HG03354 (cell line): ENCODE data around the gene TNFRSF13B.
"Not testable (repeated sequence)": the region's sequence is repeated elsewhere in the genome, so short reads cannot be mapped to it uniquely, and the experiment has no call there.

Experiments used
- ATAC-seq: cut with Tn5 transposase; IDR thresholded peaks from one replicate; pipeline ENCODE4 v1.9.1; 2021; ENCODE audit warnings: mild to moderate bottlenecking; ENCODE audit not compliant: unreplicated experiment, poor library complexity, severe bottlenecking

TNFRSF13B gene

DNA sequence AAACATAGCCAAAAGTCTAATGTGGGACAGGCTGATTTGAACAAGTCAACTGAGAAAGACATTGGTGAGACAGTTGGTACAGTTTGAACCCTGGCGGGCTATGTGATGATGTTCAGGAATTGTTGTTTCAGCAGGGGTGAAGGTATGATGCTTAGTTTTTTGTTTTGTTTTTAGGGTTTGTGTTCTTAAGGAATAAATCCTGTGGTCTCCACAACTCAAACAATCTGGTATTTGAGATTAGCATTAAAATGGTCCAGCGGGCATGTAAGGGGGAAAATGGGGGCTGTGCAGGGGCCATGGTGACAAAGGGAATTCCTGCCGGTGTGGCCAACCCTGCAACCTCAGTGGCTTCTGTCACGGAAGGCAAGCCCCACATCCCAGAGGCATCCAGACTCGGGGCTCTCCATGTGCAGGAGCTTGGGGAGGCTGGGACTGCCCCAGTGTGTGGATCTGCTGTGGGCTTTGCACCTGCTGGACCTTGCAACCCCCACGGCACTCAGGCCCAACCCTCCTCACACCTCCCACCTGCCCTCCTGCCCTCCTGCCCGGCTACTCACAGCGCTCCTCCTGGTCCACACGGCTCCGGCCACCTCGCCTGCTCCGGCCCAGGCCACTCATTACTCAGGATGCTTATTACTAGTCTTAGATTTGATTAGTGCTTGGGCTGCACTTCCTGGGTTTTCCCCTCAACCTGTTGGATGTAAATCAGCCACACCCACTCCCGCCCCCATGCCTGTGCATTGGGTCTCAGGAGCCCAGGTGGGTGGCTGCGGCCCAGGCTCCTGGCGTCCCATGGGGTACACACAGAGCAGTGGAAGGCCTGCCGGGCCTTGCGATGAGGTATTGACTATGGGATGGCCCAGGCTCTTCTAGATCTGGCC lies at the start of gene TNFRSF13B:
TNFRSF13B (minus strand) TSS at position 661 of the 881 bp plus-strand sequence; CDS start at position 618, 43 bp downstream.
- ATAC-seq: no peak

DNA sequence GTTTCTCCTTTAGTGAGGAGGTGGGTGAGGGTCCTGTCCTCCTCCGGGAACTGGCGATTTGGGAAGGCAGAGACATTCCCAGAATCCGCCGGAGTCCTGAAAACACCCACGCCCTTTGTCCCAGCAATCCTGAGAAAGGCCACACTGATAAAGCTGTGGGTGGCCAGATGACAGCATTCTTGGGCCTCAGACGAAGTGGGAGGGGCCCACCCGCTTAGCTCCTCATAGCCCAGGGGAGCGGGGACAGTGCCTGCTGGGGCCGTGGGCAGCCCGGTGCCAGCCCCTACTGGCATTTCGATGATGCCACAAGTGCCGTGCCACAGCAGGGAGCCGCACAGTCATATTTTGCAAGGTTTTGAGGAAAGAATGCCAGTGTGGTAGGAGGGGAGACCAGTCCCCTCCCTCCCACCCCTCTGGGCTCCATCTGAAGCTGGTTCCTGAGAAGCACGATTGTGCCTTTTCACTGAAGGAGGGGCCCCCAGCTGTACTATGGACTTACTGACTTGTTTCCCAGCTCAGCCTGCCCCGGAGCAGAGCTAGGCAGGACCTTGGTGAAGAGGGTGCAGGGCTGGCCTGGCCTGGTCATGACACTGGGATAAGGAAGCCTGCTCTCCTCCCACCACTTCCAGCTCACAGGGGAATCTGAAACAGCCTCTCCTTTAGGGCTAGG lies 49.4 kb upstream of the TNFRSF13B start:
- no peak for ATAC-seq

DNA sequence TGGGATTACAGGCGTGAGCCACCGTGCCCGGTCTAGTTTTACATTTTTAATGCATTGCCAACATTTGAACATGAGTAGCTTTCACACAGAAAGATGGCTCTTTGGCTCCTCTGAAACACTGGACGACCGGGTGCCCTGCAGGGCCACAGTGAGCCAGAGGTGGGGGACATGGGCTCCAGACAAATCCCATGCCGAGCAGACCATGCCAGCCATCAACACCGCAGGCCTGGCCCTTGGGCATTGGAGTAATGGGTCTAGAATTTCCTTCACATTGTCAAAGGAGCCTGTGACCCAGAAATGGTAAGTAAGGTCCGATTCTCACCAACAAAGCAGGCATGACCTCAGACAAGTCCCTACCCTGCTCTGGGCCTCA lies 48.9 kb upstream of the TNFRSF13B start:
- ATAC-seq: no peak

DNA sequence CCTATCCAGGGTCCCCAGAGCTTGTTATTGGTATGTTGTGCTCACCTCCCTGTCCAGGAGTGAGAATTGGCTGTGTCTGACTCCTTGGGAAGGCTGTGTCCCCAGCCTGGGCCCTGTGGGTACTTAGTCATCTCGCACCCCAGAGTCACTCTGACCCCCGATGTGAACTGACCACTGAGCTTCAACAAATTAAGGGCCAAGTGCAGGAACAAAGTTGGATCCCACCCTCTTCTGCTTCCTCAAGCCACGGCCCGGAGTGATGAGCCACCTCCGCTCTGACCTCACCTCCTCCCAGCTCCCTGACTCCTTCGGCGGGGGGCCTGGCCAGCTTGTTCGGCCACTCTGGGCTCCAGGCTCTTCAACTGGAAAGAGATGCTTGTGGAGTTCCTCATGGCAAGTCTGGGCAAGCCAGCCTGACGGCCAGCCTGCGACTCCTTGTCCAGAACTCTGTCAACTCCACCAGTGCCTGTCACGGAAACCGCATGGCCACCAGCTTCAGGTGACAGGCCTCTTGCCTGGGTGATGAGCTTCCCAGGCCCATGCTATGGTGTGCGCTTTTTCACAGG lies 48.1 kb upstream of the TNFRSF13B start:
- ATAC-seq: no peak

DNA sequence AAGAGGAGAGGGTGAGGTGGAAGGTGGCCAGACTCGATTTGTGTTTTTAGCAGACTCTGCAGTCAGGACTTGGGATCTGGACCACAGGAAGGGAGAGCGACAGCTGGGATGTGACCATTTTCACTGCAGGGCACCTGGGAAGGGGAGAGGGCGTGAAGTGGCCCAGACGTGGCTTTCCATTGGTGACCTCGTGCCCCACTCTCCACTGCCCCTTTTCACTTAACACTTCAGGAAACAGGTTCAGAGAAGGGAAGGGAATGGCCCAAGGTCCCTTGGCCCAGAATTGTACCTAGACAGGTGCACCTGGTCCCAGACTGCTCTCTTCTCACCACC lies 47.5 kb upstream of the TNFRSF13B start:
- no peak for ATAC-seq

DNA sequence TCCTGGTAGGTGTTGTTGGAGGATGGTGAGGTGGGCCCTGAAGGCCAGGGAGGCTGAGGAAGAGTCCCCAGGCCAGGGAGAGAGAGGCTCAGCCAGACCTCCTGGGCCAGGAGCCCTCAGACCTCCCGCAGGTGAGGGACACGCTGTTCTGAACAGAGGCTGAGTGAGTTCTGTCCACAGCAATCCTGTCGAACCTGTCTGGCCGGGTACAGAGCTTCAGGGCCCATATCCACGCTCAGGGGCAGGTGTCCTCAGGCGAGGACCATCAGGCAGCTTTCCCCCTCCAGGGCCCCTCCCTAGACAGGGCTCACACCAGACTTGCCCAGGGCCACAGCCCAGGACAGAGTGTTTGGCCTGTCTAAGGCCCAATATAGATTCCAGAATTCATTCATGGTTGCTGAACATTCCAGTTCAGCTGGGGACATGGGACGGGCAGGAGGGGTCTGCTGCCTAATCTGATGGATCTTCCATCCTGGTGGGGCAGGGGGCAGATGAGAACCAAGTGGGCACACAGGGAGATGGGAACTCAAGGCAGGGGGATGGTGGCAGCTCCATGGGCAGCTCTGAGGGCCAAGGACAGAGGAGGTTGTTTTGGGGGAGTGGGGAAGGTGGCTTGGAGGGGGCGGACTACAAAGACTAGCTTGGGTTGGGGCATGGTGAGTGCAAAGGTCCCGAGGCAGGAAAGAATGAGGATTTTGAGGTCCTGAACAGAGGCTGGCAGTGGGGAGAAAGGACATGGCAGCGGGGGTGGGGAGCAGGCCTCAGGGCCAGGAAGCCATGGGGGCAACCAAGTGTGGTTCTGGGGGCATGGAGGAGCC lies 46.9 kb upstream of the TNFRSF13B start:
- ATAC-seq: no peak

DNA sequence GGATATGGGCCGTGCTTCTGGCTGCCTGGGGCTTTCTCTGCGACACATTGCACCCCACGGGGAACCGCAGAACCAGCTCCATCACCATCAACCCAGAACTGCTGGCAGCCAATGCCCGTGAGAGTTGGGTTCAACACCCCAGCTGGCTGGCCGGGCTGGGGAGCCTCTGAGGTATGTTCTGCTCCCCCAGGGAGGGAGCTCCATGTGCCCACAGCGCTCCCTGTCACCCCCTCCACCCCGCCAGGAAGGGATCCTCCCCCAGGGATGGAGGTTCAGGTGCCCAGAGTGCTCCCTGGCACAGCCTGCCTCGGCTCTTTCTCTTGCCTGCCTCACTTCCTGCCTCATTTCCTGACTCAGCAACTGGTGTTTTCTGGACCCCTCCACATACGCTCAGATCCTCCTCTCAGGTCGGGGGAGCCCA lies 46.1 kb upstream of the TNFRSF13B start:
- no peak for ATAC-seq

DNA sequence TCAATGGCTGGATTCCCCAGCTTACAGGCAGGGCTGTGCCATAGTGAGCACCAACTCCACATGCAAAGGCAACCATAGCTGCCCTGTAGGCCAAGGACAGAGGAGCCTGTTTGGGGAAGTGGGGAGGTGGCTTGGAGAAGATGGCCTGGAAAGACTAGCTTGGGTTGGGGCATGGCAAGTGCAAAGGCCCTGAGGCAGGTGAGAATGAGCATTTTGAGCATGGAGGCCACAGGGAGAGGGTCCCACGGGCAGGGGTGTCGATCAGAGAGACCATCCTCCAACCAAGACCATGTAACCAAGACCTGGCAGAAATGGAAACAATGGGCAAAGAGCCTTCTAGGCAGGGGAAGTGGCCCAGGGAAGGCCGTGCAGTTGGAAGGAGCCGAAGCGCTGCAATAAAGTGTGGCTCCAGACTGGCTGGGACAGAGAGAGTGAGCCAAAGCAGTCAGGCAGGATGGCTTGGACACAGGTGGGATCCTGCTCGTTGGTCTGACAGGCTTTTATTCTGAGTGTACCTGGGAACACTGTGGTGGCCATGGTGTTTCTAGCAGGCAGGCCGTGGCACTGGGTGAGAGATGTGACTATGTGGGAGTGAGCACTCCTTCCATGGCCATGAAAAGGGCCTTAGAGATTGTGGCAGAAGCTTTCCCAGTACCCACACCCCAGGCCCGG lies 45.6 kb upstream of the TNFRSF13B start:
- no peak for ATAC-seq

DNA sequence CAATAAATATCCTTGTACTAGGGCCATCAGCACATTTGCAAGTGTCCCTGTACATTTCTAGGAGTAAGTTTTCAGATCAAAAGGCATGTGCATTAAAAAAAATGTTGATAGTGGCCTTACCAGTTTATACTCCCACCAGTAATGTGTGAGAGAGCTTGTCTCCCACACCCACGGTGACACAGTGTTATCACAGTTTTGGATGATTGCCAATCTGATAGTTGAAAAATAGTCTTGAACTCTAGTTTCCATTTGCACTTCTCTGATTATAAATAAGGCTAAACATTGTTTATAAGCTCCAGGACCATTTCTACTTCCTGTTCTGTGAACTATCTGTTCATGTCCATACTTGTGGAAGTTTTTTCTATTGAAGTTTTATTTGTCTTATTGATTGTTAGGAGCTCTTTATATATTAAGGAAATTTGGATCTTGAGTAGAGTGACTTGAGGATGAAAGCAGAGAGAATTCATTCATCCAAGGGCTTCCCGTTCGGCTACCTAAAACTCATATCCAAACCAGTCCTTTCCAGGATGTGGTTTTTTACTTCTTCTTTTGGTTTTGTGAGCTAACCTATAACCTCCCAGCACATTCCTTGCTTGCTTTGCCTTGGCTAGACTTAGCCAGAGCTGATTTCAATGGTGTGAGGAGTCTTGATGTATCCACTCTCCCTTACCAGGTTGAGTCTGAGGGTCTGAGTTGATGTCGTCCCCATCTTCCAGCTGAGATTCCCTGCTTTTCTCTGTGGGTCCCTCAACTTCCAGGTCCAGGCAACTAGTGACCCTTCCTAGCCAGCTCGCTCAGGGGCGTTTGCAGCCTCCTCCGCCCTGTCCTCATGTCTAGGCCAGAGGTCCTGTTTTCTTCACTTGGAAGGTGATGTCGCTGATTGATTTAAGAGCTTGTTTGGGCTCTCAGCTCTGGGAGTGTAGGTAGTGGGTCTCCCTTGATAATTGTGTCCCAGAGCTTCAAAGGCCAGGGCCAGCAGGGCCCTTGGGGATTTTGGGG lies 44.6 kb upstream of the TNFRSF13B start:
- not testable (repeated sequence) for ATAC-seq

DNA sequence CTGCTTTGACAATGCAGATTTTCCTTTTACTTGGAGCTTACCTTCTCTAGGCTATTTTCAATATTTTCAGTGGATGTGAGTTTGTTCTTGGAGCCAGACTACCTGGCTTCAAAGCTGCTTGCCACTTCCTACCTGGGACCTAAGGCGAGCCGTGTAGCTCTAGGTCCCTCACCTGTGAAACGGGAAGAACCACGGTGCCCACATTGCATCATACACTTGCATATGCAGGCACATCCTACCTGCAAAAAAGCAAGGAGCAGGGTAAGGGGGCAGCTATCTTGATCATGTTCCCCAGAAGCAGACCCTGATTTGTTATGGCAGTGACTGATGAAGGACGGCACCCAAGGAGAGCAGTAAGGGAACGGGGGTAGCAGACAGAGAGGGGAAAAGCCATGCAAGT lies 43.3 kb upstream of the TNFRSF13B start:
- ATAC-seq: no peak

DNA sequence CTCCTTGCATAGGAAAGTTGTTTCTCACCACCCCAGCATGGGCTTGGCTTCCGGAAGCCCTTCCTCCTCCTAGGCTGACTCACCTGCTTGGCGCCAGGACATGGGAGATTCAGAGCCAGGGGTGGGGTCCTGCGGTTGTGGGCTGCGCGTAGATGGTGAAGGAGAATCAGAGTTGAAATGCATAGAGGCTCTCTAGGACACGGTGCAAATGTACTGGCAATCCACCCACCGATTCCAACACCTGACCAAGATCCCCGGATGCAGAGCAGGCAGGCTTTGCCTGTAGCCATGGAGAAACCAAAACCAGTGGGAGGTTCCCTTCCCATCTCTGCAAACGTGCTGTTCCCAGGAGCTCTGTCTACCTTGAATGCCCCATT lies 42.8 kb upstream of the TNFRSF13B start:
- ATAC-seq: not testable (repeated sequence)

DNA sequence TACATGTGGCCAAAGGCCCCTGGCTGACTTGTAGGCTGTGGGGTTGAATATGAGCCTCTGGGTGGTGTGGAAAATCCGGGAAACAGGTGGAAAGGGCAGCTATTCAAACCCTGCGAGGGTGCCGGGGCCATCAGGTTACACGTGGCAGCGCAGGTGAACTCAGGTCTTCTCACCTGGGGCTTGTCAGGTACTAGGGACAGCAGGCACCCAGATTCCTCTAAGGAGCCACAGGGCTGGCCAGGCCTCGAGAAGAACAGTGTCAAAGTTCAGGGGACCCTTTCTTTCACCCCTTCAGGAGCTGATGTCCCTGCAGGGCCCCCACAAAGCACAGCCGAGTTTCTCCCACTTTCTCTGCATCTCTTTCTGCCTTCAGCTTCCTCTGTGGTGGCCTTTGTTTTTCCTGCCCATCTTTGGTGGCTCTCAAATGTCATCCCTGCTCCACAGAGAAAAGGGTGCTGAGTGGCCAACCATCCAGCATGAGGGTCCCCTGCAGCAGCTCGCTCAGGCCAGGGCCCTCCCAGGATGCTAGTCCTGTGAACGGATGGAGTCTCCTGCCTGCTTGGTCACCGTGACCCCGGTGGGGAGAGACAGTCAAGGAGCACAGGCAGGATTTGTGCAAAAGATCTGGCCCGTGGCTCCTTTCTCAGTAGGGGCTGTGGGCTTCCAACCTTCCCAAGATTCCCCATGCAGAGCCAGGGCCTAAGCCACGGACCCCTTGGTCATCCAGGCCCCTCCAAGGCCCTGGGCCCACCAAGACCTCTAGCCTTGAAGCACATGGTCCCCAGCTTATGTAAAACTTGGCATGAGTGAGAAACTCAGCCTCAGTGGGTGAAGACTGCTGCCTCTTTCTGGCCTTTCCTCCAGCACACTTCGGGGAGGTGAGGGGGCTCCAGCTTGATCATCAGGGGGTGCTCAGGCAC lies 42.2 kb upstream of the TNFRSF13B start:
- not testable (repeated sequence) for ATAC-seq

DNA sequence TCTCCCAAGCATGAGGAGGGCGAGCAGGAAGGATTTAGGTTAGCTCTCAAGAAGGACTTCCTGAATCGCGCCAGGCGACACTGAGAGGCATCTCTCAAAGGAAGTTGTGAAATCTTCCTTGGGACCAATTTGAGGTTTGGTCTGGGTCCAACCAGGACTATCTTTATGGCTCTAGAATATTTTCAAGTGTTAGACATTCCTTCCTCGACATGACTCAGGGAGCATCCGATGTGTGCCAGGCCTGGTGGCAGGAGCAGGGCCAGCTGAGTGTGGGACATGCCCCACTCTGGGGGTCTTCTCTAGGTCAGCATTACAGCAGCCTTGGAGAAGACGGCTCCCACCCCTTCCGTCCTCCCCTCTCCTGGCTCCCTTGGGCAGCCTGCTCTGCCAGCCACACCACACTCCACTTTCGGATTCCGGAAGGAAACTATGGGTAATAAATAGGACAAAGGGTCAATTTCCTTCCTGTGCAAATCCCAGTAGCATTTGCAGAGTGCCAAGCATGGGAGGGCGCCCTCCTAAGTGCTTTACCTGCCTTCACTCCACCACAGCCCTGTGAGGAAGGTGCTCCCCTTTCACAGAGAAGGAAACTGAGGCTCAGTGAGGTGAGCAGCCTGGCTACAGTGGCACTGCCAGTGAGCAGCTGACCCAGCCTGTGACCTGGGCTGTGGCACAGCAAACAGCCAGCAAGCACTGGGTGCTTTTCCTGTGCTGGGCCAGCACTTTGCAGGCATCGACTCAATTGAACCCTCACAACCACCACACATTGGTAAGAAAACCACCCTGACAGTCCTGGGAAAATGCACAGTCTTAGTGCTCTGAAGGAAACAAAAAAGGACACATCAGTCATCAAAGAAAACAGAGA lies 39.4 kb upstream of the TNFRSF13B start:
- not testable (repeated sequence) for ATAC-seq

DNA sequence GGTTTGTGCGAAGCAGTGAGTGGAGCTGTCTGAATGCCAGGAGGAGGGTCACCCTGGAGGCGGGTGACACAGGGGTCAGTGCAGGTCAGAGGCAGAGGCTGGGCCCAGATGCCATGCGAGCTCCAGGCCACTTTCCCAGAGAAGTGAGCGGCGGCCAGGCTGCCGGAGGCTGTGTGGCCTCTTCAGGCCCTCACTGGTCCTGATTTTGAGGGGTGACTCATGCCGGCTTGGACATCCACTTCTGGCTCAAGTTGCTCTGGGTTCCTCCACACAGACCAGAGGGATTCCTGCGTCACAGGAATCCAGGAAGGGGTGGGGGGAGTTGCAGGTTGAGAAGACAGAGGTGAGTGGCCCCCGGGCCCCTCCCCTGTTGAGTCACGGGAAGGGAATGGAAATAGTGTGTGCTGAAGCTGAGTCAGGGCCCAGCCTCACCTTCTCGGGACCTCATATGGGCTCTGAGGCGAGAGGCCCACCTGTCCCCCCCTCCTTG lies 38.7 kb upstream of the TNFRSF13B start:
- not testable (repeated sequence) for ATAC-seq

DNA sequence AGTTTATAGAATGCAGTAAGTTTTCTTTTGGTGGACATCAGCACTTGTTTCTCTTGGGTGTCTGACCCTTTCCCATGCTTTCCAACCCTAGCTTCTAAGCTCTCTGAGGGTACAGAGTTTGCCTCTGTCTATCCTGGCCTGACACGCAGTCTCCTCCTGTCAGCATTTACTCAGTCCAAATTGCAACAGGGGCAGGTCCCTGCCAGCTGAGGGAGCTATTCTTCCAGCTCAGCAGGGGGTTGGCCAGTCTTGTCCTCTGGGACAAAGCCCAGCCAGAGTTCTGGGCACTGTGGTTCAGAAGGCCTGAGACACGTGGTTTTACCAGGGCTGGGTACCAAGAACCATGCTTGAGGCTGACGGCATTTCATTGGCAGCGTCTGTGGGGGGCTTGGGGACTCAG lies 38.1 kb upstream of the TNFRSF13B start:
- ATAC-seq: not testable (repeated sequence)

DNA sequence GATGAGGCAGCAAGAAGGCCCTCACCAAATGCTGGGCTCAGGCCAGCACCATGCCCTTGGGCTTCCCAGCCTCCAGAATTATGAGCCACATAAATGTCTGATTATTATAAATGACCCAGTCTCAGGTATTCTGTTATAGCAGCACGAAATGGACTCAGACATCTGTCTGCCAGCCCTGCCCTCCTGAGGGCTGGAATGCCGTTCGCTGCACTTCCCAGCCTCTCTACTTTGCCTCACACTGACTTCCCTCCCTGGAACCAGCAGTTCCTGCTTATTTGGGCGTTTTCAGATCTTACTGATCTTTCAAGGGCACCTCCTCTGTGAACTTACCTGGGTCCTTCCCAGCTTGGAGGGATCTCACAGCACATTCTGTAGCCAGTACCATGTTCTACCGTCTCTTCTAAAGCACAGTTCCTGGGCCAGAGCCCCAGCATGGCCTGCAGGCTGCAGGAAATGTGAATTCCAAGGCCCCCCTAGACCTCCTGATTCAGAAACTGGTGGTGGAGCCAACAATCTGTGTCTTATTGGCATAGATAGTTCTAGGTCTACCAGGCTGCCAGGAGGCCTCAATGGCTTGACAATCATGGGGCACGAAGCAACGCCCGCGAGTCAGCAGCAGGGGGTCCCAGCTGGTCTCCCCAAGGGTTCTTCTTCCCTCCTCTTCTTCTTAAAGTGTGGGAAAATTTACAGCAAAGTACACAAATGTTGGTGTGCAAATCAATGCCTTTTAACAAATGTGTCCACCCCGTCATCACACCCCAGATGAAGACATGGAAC lies 36.9 kb upstream of the TNFRSF13B start:
- not testable (repeated sequence) for ATAC-seq
